ENCODE measurements around the gene MTX2.
"Not testable (repeated sequence)": the region's sequence is repeated elsewhere in the genome, so short reads cannot be mapped to it uniquely, and the experiment has no call there.

MTX2 gene

GRCh38 chr2:176370467-176371171 lies 101.4 kb downstream of the MTX2 start:
- DNase-seq = no peak

GRCh38 chr2:176373155-176373554 lies 103.9 kb downstream of the MTX2 start:
- DNase-seq = not testable (repeated sequence)

GRCh38 chr2:176378323-176378722 lies 109.1 kb downstream of the MTX2 start:
- no peak for DNase-seq

- no peak for DNase-seq
These were observed 111.1 kb downstream of the MTX2 start for GRCh38 chr2:176380341-176380740.

- no peak for DNase-seq
These were observed 113.9 kb downstream of the MTX2 start for GRCh38 chr2:176383100-176383499.

- no peak for DNase-seq
These were observed 114.7 kb downstream of the MTX2 start for GRCh38 chr2:176383836-176384442.

- DNase-seq = no peak
These were observed 116.0 kb downstream of the MTX2 start for GRCh38 chr2:176385219-176385759.

- no peak for DNase-seq
These were observed 116.6 kb downstream of the MTX2 start for GRCh38 chr2:176385838-176386237.

Measured in anterior cingulate cortex (tissue), 58 donors.